COR-L47 (cell line): ENCODE data around the gene XBP1.
A peak's percentile ranks its signal among the peaks of the same experiment; 100 is the strongest.
"Not testable (repeated sequence)": the region's sequence is repeated elsewhere in the genome, so short reads cannot be mapped to it uniquely, and the experiment has no call there.

ENCODE experiments used
- DNase-seq: peaks from one replicate; lab custom pipeline; 2025; lab: John Stamatoyannopoulos, UW

The XBP1 gene

GRCh38 chr22:28800308-28801041 is at the start of gene XBP1:
Gene XBP1 (minus strand): TSS chr22:28800569.
- DNase-seq = peak; percentile 92

GRCh38 chr22:28846994-28847393 is 46.6 kb upstream of the XBP1 start:
- DNase-seq = no peak

- DNase-seq = not testable (repeated sequence)
Observed at GRCh38 chr22:28844277-28844676, 43.9 kb upstream of the XBP1 start.

- DNase-seq = no peak
Observed at GRCh38 chr22:28843633-28844032, 43.3 kb upstream of the XBP1 start.

- no peak for DNase-seq
Observed at GRCh38 chr22:28841111-28841510, 40.7 kb upstream of the XBP1 start.

- DNase-seq = no peak
Observed at GRCh38 chr22:28838971-28839370, 38.6 kb upstream of the XBP1 start.

- DNase-seq = no peak
Observed at GRCh38 chr22:28837640-28838039, 37.3 kb upstream of the XBP1 start.

- no peak for DNase-seq
Observed at GRCh38 chr22:28835630-28836189, 35.3 kb upstream of the XBP1 start.

GRCh38 chr22:28833276-28833923 is 33.0 kb upstream of the XBP1 start:
- DNase-seq = no peak

- no peak for DNase-seq
Observed at GRCh38 chr22:28832731-28833130, 32.4 kb upstream of the XBP1 start.

- no peak for DNase-seq
Observed at GRCh38 chr22:28831140-28832072, 31.0 kb upstream of the XBP1 start.

GRCh38 chr22:28830441-28830840 is 30.1 kb upstream of the XBP1 start:
- no peak for DNase-seq

GRCh38 chr22:28829358-28830181 is 29.2 kb upstream of the XBP1 start:
- peak; percentile 70 for DNase-seq

GRCh38 chr22:28826921-28827320 is 26.6 kb upstream of the XBP1 start:
- no peak for DNase-seq

- DNase-seq = not testable (repeated sequence)
Observed at GRCh38 chr22:28826430-28826829, 26.1 kb upstream of the XBP1 start.

- DNase-seq = not testable (repeated sequence)
Observed at GRCh38 chr22:28824455-28824854, 24.1 kb upstream of the XBP1 start.

GRCh38 chr22:28822930-28823551 is 22.7 kb upstream of the XBP1 start:
- peak; percentile 90 for DNase-seq

GRCh38 chr22:28821452-28821851 is 21.1 kb upstream of the XBP1 start:
- no peak for DNase-seq

GRCh38 chr22:28820885-28821284 is 20.5 kb upstream of the XBP1 start:
- DNase-seq = no peak

- peak; percentile 25 for DNase-seq
Observed at GRCh38 chr22:28819253-28820096, 19.1 kb upstream of the XBP1 start.
